Keratinocyte (primary cell): Measurements from ENCODE around the gene ZNF689.

Source experiments
- EZH2 ChIP-seq: IDR thresholded peaks from one replicate; pipeline ENCODE4 v1.6.1; 2012; ENCODE audit warnings: inconsistent platforms, mild to moderate bottlenecking, low read length, moderate library complexity
- TF ChIP-seq, protein P1 (sequence below), 3 experiments: IDR thresholded peaks in 1 of 3; conservative IDR thresholded peaks in 1 of 3; optimal IDR thresholded peaks in 1 of 3; 2 replicates in 2 of 3; 3 replicates in 1 of 3; pipeline versions ENCODE3 to v1.5.1; 2011; ENCODE audit warnings: low read length in 3 of 3, mild to moderate bottlenecking in 3 of 3, moderate library complexity in 2 of 3, control low read depth in 1 of 3, inconsistent platforms in 1 of 3; ENCODE audit not compliant: insufficient read depth in 2 of 3; ENCODE audit errors: extremely low read depth in 1 of 3

DNA sequence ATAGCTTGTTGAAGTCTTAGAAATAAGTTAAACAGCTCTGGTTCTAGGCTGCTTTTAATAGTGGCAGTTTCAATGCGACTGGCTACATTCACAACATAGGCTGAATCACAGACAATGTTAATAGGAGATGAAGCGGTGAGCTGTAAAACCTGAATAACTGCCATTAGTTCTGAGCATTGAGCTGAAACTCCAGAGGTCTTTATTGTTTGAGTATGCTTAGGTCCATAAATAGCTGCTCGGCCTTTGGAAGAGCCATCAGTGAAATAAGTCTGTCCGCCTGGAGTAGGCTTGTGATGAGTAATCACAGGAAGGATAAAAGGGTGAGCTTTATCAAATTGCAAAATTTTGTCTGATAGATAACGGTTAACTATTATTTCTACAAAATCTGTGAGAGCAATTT is 9.4 kb upstream of the ZNF689 start:
- TF ChIP-seq, protein P1, sequence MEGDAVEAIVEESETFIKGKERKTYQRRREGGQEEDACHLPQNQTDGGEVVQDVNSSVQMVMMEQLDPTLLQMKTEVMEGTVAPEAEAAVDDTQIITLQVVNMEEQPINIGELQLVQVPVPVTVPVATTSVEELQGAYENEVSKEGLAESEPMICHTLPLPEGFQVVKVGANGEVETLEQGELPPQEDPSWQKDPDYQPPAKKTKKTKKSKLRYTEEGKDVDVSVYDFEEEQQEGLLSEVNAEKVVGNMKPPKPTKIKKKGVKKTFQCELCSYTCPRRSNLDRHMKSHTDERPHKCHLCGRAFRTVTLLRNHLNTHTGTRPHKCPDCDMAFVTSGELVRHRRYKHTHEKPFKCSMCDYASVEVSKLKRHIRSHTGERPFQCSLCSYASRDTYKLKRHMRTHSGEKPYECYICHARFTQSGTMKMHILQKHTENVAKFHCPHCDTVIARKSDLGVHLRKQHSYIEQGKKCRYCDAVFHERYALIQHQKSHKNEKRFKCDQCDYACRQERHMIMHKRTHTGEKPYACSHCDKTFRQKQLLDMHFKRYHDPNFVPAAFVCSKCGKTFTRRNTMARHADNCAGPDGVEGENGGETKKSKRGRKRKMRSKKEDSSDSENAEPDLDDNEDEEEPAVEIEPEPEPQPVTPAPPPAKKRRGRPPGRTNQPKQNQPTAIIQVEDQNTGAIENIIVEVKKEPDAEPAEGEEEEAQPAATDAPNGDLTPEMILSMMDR (optimal IDR thresholded peaks at IDR 0.05 in 1 of 3, IDR thresholded peaks at IDR 0.05 in 1 of 3, conservative IDR thresholded peaks at IDR 0.05 in 1 of 3; ENCODE audit: extremely low read depth in 1 of 3, insufficient read depth in 2 of 3, low read length in 3 of 3) = no peak
- no peak for TF ChIP-seq EZH2
